ENCODE results near the gene BOC.

BOC gene

GRCh38 chr3:113271189-113271588 is 59.8 kb downstream of the BOC start:
- no peaks in the 10 kb centered on the region for H3K79me2 ChIP-seq (ENCODE audit: control insufficient read depth, low read length)
- H3K4me2 ChIP-seq (ENCODE audit: low read length), result no peak overlapping the region
- no peaks in the 10 kb centered on the region for H3K9me3 ChIP-seq (ENCODE audit: control insufficient read depth, insufficient read depth, low read length)
- no peaks in the 10 kb centered on the region for H3K9me2 ChIP-seq (replicated peaks; ENCODE audit: control insufficient read depth, low read length)
- H4K20me1 ChIP-seq (ENCODE audit: control insufficient read depth, insufficient read depth, low read depth, low read length), result no peaks in the 10 kb centered on the region
- H3K4me1 ChIP-seq (ENCODE audit: control insufficient read depth, low read length), result no peaks in the 10 kb centered on the region
- H3K27ac ChIP-seq (ENCODE audit: low read depth, low read length), result no peak overlapping the region
- H3K27me3 ChIP-seq (ENCODE audit: control insufficient read depth, low read length), result peaks cover under 1% of the 10 kb centered on the region; the same call in 1 of the 2 replicates
- TF ChIP-seq CTCF (IDR thresholded peaks at IDR 0.05; ENCODE audit: low read depth, low read length, poor library complexity, severe bottlenecking) (no peak), EZH2phosphoT487 (IDR thresholded peaks at IDR 0.05; ENCODE audit: borderline replicate concordance, low read length) (no peak)
- H3K4me3 ChIP-seq (ENCODE audit: low read length), result no peak overlapping the region
- H3K36me3 ChIP-seq (ENCODE audit: control insufficient read depth, low read length), result no peaks in the 10 kb centered on the region
- no peaks in the 10 kb centered on the region for H3F3A ChIP-seq (ENCODE audit: control insufficient read depth, insufficient read depth)

DNA sequence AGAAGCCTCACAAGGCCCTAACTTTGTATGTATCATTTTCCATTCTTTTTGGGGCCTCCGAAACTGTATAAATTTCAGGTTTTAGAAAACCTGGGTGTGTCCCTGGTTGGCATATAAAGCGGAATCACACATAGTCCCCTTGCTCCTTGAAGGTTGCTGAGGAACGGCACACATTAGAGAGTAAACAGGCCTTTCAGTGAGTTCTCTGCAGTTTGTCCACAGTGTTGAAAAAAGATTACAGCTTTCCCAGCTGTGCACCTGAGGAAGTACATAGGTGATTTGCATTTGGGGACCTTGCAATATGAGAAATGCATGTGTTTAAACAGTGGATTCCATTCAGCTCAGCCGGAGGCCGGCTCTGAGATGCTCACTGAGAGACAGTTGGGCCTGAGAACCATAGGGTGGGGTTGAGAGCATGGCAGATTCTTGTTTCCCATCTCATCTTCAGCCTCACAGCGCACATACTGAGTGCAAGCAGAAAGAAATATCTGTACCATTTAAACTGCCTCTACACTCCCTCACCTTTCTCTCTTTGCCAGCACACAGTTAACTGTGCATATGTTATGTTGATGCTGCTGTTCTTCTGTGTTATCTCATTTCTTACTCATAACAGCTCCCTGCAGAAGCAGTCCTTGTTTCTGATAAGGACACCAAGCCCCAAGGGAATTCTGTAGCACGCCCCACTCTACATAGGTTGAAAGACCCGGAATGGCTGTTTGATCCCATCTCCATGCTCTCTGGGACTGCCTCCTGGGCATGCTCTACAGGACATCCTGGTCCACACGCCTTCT is 60.4 kb downstream of the BOC start:
- Histone ChIP-seq H3K27ac (ENCODE audit: low read depth, low read length) (no peak overlapping the region), H3K4me3 (ENCODE audit: low read length) (no peak overlapping the region), H3K4me2 (ENCODE audit: low read length) (no peak overlapping the region), H3K36me3 (ENCODE audit: control insufficient read depth, low read length) (no peaks in the 10 kb centered on the region), H4K20me1 (ENCODE audit: control insufficient read depth, insufficient read depth, low read depth, low read length) (no peaks in the 10 kb centered on the region), H3K79me2 (ENCODE audit: control insufficient read depth, low read length) (no peaks in the 10 kb centered on the region), H3K9me3 (ENCODE audit: control insufficient read depth, insufficient read depth, low read length) (no peaks in the 10 kb centered on the region), H3K9me2 (replicated peaks; ENCODE audit: control insufficient read depth, low read length) (no peaks in the 10 kb centered on the region), H3F3A (ENCODE audit: control insufficient read depth, insufficient read depth) (no peaks in the 10 kb centered on the region), H3K27me3 (ENCODE audit: control insufficient read depth, low read length) (no peaks in the 10 kb centered on the region), H3K4me1 (ENCODE audit: control insufficient read depth, low read length) (no peaks in the 10 kb centered on the region)
- no peak for TF ChIP-seq EZH2phosphoT487 (IDR thresholded peaks at IDR 0.05; ENCODE audit: borderline replicate concordance, low read length)
- TF ChIP-seq CTCF (IDR thresholded peaks at IDR 0.05; ENCODE audit: low read depth, low read length, poor library complexity, severe bottlenecking), result no peak

DNA sequence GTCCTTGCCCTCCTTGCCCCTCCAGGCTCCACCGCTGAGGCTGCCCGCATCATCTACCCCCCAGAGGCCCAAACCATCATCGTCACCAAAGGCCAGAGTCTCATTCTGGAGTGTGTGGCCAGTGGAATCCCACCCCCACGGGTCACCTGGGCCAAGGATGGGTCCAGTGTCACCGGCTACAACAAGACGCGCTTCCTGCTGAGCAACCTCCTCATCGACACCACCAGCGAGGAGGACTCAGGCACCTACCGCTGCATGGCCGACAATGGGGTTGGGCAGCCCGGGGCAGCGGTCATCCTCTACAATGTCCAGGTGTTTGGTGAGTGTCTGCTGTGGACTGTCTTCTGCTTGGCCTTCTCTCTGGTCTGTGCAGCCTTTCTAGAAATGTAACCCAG is 61.0 kb downstream of the BOC start:
- TF ChIP-seq EZH2phosphoT487 (IDR thresholded peaks at IDR 0.05; ENCODE audit: borderline replicate concordance, low read length), result no peak
- no peak overlapping the region for H3K27ac ChIP-seq (ENCODE audit: low read depth, low read length)
- H3K9me2 ChIP-seq (replicated peaks; ENCODE audit: control insufficient read depth, low read length), result no peaks in the 10 kb centered on the region
- no peak overlapping the region for H3K4me3 ChIP-seq (ENCODE audit: low read length)
- no peaks in the 10 kb centered on the region for H3F3A ChIP-seq (ENCODE audit: control insufficient read depth, insufficient read depth)
- H3K27me3 ChIP-seq (ENCODE audit: control insufficient read depth, low read length), result no peaks in the 10 kb centered on the region
- H3K4me2 ChIP-seq (ENCODE audit: low read length), result no peak overlapping the region
- no peaks in the 10 kb centered on the region for H3K9me3 ChIP-seq (ENCODE audit: control insufficient read depth, insufficient read depth, low read length)
- no peaks in the 10 kb centered on the region for H3K36me3 ChIP-seq (ENCODE audit: control insufficient read depth, low read length)
- no peaks in the 10 kb centered on the region for H3K79me2 ChIP-seq (ENCODE audit: control insufficient read depth, low read length)
- no peaks in the 10 kb centered on the region for H4K20me1 ChIP-seq (ENCODE audit: control insufficient read depth, insufficient read depth, low read depth, low read length)
- H3K4me1 ChIP-seq (ENCODE audit: control insufficient read depth, low read length), result no peaks in the 10 kb centered on the region

DNA sequence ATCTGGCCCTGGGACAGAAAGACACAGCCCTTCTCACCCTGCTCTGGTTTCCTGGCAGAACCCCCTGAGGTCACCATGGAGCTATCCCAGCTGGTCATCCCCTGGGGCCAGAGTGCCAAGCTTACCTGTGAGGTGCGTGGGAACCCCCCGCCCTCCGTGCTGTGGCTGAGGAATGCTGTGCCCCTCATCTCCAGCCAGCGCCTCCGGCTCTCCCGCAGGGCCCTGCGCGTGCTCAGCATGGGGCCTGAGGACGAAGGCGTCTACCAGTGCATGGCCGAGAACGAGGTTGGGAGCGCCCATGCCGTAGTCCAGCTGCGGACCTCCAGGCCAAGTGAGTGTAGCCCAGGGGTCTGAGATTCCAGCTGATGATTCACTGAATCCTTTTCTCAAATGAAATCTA is 61.7 kb downstream of the BOC start:
- no peaks in the 10 kb centered on the region for H3K4me1 ChIP-seq (ENCODE audit: control insufficient read depth, low read length)
- H3F3A ChIP-seq (ENCODE audit: control insufficient read depth, insufficient read depth), result no peaks in the 10 kb centered on the region
- H3K9me2 ChIP-seq (replicated peaks; ENCODE audit: control insufficient read depth, low read length), result no peaks in the 10 kb centered on the region
- H3K4me2 ChIP-seq (ENCODE audit: low read length), result no peak overlapping the region
- H3K9me3 ChIP-seq (ENCODE audit: control insufficient read depth, insufficient read depth, low read length), result no peaks in the 10 kb centered on the region
- H3K79me2 ChIP-seq (ENCODE audit: control insufficient read depth, low read length), result no peaks in the 10 kb centered on the region
- no peak overlapping the region for H3K4me3 ChIP-seq (ENCODE audit: low read length)
- TF ChIP-seq CTCF (IDR thresholded peaks at IDR 0.05; ENCODE audit: low read depth, low read length, poor library complexity, severe bottlenecking) (no peak), EZH2phosphoT487 (IDR thresholded peaks at IDR 0.05; ENCODE audit: borderline replicate concordance, low read length) (no peak)
- no peaks in the 10 kb centered on the region for H3K27me3 ChIP-seq (ENCODE audit: control insufficient read depth, low read length)
- H3K27ac ChIP-seq (ENCODE audit: low read depth, low read length), result no peak overlapping the region
- H3K36me3 ChIP-seq (ENCODE audit: control insufficient read depth, low read length), result no peaks in the 10 kb centered on the region
- H4K20me1 ChIP-seq (ENCODE audit: control insufficient read depth, insufficient read depth, low read depth, low read length), result no peaks in the 10 kb centered on the region

Measured in DOHH2 (cell line).